GM21390 (cell line): ENCODE measurements around the gene TENM4.

Source experiments
- ATAC-seq: cut with Tn5 transposase; IDR thresholded peaks from one replicate; pipeline ENCODE4 v1.9.1; 2021; ENCODE audit not compliant: unreplicated experiment

Gene TENM4

DNA sequence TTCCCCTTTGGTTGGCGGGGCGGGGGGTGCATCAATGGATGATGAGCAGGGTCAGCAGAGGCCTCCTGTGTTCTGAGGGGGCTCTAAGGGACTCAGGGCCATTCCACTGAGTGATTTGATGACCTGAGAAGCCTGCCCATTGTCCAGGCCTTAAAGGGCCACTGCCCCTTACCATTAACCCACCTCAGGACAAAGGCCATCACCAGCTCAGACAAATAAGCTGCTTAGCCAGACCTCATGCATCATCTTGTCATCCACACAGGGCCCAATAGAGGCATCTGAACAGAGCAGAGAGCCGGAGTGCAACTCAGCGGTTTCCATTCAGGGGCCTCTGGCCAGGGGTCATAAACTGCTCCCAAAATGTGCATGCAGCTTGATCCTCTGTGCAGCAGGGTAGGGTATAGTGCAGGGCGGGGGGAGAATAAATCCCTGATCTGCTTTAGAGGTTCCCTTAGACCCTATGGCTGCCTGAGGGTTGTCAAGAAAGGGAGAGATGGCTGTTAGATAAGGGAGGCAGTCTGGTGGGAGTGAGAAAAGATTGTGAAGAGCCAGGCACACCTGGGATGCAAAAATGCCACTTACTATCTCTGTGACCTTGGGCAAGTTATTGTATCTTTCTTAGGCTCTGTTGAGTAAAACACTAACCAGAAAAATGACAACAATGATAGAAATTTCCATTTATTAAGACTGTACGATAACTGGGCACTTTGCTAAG lies 490.7 kb downstream of the TENM4 start:
- ATAC-seq: no peak

- no peak for ATAC-seq
Observed at GRCh38 chr11:78946945-78947902, 493.6 kb downstream of the TENM4 start.

- no peak for ATAC-seq
Observed at GRCh38 chr11:78943841-78944240, 497.0 kb downstream of the TENM4 start.

- ATAC-seq: no peak
Observed at GRCh38 chr11:78943154-78943553, 497.7 kb downstream of the TENM4 start.

- no peak for ATAC-seq
Observed at GRCh38 chr11:78941226-78941851, 499.5 kb downstream of the TENM4 start.

DNA sequence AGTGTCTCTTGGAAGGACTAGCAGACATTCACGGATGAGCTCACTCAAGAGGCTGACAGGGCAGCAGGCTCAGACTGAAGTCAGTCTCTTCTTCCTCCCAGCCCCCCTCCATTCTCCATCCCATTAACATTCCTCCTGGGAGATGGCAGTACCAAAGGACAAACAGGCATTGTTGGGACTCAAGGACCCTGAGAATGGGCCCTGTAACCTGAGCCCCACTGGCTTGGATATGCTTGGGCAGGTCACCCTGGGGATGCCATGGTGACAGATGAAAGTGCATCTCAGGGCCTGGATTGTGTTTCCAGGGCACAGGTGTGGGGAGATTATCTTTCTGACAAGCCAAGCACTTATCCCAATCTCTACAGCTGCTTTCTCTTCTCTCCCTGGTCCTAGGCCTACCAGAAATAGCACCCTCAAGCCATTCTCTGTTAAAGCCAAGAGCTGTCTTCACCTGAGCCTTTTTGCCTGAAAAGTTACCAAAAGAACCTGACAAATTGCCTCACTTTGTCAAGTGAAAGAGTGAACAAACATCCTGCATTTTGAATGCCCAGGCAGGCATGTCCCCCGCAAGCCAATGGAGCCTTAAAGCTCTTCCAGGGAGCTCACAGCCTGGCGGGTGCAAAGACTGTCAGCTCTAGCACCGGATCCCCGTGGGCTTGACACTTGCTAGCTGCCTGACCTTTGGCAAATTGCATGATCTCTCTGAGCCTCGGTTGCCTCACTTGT lies 500.2 kb downstream of the TENM4 start:
- no peak for ATAC-seq

DNA sequence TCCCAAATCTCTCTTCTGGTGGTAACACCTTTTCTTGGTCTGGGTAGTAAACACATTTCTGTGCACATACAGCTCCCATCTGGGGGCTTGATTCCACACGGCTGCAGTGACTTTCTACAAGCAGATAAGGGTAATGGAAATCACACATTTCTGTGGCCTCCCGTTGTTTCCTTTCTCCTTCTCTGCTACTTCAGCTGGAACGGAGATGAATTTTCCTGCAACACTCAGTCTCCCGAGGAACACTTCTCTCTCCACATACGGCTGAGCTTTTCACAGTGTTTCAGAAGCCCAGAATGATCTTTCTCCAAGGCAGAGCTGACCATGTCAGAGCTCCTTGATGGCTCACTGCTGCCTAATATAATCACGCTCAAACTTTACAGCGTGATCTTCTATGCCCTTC lies 501.9 kb downstream of the TENM4 start:
- no peak for ATAC-seq

GRCh38 chr11:78938036-78938435 lies 502.8 kb downstream of the TENM4 start:
- ATAC-seq: no peak

DNA sequence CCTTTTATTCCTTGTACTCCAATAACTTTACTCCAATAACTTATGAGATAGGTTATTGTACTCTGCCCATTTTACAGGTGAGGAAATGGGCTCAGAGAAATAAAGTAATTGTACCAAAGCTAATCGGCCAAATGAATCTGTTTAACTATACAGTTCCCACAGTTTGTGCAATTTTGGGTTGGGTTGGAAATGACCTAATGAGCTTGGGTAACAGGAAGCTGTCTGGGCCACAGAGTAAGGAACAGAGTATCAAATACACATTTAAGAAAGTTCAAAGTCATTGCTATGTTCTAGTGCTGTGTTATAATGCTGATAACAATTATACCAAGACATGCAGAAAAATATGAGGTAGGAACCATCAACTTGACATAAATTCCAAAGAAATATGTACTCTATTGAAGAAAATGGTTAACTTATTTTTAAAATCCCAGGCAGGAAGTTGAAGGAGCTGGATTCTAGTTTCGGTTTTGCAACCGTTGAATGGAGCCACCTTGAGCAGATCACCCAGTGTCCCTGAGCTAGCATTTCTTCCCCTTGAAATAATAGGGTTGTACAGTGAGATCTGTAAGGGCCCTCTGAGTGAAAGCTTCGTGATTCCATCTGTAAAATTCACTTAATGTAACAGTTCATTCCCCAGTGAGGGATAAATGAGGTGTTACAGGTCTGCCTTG lies 505.3 kb downstream of the TENM4 start:
- ATAC-seq: no peak

GRCh38 chr11:78933350-78933749 lies 507.5 kb downstream of the TENM4 start:
- no peak for ATAC-seq

DNA sequence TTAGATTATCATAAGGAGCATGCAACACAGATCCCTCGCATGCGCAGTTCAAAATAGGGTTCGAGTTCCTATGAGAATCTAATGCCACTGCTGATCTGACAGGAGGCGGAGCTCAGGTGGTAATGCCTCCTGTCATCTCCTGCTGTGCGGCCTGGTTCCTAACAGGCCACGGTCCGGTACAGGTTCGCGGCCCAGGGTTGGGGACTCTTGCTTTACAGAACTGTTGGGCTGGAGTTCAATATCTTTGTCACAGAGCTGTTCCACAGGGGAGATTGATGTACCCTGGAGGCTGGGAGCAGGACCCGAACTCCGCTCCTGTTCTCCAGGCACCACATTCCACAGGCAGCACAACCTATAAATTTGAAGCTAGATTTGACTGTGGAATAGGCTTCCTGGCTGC lies 508.1 kb downstream of the TENM4 start:
- ATAC-seq: no peak

DNA sequence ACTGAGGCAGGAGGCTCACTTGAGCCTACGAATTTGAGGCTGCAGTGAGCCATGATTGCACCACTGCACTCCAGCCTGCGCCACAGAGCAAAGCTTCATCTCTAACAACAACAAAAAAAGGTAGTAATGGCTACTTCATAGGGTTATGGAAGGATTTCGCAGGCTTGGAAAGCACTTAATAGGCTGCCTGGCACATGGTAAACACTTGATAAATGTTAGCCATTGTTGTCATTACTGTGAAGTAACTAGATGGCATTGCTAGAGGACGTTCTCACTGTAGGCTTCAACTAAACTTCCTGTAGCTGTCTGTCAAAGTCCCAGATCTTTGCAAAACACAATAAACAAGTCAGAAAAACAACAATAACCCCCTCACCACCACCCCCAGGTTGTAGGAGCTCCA lies 508.9 kb downstream of the TENM4 start:
- no peak for ATAC-seq

GRCh38 chr11:78930810-78931523 lies 509.9 kb downstream of the TENM4 start:
- ATAC-seq: no peak

GRCh38 chr11:78929906-78930220 lies 511.0 kb downstream of the TENM4 start:
- ATAC-seq: no peak

- no peak for ATAC-seq
Observed at GRCh38 chr11:78929207-78929905, 511.5 kb downstream of the TENM4 start.

DNA sequence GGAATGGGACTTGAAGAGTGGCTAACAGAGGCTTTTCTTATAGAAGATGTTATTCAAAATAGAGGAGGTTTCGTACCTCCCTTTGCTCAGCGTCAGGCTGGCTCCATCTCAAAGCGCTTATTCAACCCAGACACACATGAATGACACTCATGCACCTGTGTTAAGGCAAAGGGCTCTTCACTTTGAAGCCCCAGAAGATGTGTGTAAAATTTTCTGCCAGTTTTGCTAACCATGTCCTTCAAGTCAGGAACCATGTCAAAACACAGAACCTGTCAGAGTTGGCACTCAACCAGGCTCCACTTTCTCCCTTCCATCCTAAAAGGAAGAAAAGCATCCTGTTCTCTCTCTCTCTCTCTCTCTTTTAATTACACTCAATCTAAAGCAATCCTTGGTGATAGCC lies 513.3 kb downstream of the TENM4 start:
- ATAC-seq: no peak

DNA sequence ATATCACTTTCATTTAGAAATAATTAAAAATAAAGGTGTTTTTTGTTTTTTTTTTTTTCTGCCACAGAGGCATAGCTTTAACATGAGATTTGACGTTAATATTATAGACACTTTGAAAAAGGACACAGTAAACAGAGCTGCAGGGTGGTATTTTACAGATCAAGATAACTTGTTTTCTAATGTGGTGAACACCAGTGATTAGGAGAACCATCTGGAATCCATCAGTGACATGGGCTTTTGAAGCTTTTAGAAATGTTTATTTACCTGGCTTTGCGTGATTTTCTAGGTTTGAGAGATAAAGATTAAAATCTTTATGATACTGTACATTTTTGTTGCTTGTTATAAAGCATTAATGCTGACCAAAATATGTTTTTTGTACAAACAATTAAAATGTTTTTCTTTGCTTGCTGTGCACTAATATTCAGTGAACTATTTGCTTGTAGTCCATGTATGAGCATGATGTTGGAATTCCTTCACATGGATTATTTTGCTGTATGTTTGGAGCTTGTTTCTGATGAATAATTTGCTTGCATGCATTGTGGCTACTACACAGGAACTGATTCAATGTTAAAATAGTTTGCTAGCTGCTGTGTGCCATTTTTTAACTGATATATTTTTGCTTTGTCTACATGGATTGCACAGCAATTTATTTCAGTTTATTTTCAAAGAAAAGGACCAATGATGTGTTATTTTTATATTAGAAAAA lies 514.0 kb downstream of the TENM4 start:
- no peak for ATAC-seq

DNA sequence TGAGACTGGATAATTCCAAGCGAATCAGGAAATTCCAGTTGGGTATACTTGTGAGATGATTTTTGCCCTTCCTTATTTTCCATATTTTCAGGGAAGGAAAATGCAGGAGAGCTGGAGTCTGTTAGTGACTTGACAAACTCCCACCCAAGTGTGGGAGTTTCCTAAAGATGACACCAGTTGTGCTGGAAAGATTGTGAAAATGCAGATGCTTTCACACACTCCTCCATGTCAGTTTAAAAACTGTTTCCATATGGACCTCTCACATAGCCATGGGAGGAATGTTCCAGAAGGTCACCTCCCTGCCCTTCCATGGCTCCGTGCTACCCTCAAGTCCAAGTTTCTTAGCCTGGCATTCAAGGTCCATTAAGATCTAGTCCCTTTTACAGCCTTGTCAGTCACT lies 515.4 kb downstream of the TENM4 start:
- ATAC-seq: no peak
